Activated naive CD4-positive, alpha-beta T cell treated with Interleukin-2 at 50 U/mL for 16 hours (primary cell): ENCODE results near the gene MCOLN3.

ENCODE experiments used
- DNase-seq: peaks from one replicate; pipeline ENCODE4 v3.0.0-alpha.2; 2020

The MCOLN3 gene, protein sequence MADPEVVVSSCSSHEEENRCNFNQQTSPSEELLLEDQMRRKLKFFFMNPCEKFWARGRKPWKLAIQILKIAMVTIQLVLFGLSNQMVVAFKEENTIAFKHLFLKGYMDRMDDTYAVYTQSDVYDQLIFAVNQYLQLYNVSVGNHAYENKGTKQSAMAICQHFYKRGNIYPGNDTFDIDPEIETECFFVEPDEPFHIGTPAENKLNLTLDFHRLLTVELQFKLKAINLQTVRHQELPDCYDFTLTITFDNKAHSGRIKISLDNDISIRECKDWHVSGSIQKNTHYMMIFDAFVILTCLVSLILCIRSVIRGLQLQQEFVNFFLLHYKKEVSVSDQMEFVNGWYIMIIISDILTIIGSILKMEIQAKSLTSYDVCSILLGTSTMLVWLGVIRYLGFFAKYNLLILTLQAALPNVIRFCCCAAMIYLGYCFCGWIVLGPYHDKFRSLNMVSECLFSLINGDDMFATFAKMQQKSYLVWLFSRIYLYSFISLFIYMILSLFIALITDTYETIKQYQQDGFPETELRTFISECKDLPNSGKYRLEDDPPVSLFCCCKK

DNA sequence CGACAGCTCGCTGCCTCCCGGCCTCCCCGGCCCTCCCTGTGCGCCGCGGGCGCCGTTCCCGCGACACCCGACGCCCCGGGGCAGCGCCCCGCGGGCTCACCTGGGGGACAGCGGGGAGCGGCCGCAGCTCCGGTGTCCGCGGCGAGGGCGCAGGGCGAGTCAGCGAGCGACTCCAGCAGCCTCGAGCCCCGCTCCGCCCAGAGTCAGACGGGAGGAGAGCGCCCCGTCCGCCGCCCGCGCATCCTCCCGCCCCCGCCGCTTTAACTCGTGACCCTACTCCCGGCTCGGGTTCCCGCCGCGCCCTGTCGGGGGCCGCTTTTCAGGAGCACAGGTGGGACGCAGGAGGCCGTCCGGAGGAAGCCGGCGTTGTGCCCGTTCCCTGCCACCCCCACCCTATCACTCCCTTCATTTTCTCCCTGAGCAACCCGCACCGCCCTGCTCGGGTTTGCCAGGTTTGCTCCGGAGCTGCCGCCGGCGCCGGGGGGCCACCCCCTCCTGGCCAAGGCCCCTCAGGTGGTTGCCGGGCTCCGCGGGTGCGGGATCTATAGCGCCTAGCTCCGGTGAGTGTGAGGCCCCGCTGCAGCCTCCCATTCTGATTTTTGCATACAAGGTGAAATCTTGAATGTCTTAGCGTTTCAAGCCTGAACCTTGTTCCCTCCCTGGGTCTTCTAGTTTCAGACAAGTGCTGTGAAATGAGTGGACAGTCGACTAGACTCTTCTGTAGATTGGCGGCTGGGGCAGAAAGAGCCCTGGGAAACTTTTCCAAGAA is at the start of gene MCOLN3:
MCOLN3 (minus strand) TSS at position 205 of the 769 bp plus-strand sequence. CDS start 3,140 bp downstream, outside the sequence.
- DNase-seq = peak; percentile 56

DNA sequence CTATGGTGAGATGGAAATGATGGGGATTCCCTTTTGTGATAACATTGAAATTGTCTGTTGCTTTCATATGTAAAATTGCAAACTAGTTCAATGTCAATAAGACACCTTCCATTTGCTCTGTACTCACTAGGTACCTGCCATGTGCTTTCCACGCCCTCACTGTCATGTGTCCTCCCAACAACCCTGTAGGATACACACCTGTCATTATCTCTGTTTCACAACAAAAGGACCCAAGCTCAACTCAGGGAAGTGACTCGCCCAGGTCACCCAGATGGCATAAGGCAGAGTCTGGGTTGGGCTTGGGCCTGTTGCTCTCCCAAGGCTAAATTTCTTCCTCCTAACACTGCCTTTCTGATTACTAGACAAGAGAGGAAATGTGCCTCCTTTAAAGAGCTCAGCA is 45.3 kb upstream of the MCOLN3 start:
- no peak for DNase-seq

DNA sequence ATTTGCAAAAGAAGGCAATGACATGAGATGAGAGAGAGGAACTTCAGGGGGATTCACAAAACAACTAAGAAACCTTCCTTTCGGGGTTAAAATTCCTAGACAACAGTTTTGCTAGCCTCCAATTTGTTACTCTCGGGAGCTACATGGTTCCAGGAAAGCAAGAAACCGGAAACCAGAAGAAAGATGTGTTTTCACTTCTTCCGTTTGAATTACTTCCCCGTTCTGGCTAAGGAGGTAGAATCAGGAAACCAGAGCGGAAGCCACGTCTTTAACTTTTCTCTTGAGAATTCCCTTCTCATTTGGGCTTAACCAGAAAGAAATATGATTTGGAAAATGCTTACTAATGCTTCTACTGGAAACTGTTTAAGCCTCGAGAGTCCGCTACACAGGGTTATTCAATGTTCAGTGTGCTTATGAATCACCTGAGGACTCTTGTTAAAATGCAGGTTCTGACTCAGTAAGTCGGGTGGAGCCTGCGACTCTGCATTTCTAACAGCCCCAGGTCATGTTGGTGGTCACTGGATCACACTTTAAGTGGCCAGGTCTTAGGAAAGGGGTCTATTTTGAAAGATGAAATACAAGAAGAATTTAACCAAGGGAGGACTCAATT is 43.5 kb upstream of the MCOLN3 start:
- DNase-seq = no peak

DNA sequence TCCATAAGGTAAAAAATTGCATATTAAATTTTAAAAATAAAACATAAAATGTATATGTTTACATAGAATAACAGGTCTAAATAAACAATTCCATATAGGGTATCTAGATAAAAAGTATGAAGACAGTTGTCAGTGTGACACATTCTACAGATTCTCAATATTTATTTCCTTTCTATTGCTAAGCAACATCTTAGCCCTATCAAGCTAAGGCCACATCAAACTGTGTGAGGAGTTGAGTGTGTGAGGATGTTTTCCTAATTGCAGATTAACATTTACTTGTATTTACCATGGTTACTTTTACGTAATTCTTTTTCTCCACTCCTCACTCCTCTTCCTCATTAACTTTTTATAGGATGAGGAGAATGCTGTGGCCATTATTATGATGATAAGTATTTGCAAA is 41.9 kb upstream of the MCOLN3 start:
- no peak for DNase-seq

DNA sequence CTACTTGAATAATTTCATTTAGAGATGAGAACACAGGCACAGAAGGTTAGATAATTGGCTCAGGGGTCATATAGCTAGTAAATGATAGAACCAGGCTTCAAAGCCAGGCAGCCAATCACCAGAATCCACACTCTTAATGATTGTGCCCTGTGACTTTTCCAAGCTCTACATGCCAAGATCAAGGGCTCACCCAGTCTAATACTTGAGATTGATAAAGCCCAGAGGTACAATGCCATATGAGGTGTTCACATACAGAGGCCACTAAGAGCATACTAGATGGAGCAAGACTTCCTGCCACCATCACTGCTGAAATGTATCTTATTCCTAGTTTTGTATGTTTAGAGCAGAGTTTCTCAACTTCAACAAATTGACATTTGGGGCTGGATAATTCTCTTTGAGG is 40.9 kb upstream of the MCOLN3 start:
- no peak for DNase-seq

DNA sequence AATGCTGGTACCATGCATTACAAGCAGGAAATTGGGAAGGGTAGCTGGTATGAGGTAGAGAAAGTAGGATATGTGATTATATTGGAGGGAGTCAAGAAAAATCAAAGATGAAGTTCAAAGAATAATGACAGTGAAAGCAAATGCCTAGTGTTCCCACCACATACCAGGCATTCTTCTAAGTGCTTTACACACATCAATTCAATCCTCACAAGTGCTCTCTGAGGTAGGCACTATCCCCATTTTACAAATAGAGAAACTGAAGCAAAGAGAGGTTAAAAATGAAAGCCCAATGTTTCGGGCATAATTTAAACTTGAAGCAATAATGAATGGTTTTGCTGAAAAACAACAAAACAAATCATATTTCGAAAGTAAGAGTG is 40.1 kb upstream of the MCOLN3 start:
- DNase-seq = no peak

DNA sequence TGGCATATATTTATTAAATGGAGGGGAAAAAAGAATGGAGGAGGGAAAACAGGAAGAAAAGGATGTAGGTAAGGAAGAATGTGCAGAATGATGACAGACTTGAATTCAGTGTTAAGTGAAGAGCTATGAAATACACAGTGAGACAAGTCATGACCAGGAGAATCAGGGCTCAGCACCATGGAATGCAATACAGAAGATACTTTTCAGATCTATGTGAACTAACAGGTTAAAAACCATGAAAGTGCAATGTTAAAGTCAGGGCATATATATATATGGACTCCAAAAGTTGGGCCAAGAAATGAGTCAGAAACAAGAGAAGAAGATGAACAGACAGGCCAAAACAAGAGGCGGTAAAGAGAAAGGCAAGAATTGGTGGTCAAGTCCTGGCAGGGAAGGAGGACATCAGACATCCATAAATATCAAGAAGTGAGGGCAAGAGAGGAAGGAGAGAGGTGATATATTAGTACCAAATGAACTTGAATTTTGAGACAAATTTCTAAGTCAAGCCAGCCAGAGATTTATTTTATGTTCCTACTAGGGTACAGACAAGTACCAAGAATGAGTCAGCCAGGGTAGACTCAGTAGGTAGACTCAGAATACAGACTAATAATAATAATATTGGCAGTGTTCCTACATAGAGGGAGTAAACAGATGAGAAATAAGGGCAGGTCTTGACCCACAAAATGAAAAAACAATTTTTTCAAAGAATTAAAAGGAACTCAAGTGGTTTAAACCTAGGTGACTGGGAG is 39.5 kb upstream of the MCOLN3 start:
- DNase-seq = no peak

DNA sequence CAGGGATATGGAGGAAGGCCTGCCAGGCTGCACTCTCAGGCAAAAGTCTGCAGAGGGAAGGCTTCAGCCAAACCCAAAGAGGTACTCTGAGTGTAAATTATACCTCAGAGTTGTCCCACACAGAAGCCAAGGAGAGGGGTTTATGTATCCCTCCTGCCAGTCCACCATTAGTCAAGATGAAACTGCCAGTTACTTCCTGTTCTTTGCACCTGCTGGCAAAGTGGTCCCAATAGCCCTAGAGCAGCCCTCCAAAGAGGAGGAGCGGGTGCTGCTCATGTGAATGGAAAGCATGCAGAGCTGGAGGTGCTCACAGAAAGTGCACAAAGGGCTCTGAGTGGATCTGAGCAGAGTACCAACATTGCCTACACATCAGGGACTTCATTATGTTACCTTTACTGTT is 37.1 kb upstream of the MCOLN3 start:
- DNase-seq = no peak

DNA sequence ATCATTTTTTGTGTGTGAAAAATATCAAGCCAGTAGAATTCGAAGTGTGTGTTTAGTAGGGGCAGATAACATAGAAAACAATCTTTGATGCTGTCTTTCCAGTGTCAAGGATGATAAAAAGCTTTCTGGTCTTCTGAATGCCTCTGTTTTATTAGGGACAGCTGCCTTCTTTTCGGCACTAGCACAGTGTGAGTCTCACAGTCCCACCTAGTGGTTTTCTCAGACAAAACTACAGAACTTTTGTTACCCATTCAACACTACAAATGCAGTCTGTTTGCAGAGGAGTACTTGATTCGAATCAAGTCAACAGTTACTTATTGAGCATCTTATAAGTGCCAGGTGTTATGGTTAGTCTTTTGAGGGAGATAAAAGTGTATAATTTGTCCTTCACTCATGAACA is 30.6 kb upstream of the MCOLN3 start:
- DNase-seq = no peak

DNA sequence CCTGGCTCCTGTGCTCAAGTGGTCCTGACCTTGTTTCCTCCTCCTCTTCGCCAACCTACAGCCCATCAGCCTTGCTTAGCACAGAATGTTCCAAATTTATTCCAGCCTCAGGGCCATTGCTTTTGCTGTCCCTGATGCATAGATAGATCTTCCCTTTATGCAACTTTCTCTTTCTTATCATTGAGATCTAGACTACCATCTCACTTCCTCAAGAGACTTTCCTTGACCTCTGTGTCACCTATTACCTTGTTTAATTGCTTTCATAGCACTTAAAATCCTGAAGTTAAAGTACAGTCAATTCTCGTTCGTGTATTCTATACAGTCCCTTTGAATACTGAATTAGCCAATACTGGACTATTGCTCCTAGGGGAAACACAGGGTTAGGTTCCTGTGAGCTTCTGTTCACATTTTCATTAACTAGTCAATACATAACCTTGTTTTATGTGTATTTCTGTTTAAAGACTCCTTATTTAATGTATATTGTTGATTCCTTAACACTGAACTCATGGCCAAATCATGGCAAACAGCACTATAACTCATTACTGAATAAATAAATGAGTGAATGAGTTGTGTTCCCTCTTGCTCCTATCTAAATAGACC is 26.2 kb upstream of the MCOLN3 start:
- no peak for DNase-seq

DNA sequence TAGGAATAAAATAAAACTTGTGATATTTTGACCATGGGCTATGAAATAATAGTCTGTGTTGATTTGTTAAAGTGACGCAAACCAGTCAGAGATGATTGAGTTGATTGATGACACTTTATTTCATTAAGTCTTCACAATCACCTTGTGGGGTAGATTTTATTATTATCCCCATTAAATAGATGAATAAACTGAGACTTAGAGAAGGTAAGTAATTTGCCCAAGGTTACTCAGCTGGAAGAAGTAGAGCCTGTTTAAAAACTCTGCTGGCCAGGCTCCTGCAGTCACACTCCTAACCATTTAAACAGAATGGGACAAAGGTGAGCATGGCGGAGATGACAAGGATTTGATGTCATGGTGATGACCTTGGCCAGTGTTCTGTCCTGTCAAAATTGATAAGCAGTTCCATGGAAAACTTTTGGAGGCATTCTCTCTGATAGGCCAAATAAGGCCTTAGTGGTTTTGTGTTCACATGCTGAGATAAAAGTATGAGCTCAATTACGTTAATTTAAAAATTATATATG is 22.7 kb upstream of the MCOLN3 start:
- DNase-seq = no peak

DNA sequence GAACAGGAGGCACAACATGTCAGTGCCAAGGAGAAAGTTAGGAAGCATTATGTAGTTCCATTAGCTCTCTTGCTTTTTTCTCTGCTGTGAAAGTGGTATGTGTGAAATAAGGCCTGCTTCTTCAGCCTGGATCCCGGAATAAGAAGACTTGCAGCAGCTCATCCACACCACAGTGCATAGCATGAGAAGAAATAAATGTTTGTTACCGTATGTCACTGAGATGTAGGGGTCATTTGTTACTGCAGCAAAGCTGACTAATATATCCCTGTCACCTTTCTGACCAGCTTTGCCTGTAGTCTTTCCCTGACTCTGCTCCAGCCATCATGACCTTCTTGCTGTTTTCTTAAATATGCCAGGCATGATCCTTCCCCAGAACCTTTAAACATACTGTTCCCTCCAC is 20.5 kb upstream of the MCOLN3 start:
- no peak for DNase-seq

DNA sequence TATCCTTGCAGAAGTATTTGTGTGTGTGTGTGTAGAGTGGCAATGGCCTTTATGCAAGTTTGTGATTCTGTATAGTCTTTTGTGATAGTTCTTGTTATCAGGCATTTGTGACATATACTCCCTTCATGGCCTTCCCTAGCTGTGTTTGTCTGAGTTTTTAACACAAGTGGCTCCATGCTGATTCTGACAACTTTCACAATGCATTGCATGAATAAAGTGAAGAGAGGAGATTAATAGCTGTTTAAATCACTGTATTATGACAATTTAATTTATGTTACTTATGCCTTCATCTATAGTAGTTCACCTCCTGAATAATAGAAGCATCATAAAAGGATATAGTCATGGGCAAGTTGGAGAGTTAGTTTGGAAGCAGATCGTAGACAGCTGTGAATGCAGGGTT is 17.2 kb upstream of the MCOLN3 start:
- no peak for DNase-seq

DNA sequence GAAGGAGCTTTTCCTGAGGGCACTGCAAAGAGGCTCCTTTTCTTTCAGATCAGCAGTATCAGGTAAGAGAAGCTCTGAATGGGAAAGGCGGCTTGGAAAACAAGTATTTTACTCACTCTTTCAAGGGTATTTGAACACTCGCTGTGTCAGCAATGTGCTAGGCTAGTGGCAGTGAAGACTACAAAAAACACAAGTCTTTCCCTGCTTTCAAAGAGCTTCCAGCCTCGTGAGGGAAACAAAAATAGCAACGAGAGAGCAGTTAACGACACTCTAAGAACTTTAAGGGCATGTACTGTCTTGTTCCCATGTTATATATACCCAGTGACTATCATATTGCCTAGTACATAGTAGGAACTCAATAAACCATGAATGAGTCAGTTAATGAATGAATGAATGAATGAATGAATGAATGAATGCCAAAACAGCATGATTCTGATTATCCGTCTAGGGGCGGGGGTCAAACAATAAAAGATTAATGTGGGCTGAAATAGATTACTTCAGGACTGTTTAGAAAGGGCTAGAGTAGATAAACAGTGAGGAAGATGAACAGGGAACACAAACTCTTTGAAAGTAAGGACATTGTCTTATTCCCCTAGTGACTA is 14.2 kb upstream of the MCOLN3 start:
- DNase-seq = no peak

DNA sequence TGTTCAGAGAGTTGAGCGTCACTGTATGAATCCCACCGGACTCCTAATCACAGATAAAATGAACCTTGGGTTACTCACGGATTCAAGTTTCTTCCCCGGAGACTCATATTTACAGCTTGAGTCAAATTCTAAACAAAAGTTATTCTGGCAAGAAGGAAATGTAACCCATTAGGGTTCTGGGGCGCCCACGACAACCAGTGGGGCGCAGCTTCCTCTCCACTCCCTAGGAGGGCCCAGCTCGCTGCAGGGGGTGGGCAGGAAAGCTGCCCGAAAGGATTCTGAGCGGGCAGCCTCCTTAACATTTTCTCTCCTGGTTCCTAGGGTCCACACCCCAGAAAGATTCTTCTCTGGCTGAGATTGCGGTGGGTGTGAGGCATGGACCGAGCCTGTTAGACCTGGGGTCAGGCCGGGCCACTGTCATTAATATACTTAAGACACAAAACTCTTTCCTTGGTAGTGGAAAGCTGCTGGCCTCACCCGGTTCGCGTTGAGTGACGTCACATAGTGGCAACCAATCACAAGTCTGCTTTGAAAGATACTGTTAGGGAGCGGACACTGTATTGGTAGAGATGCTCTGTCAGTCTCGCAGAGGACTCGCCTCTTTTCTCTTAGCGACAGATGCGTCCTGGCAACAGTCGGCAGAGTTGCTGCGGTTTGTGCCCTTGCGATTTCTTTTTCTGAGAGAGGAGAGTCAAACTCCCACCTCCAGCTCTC is 13.6 kb upstream of the MCOLN3 start:
- peak; percentile 83 for DNase-seq

DNA sequence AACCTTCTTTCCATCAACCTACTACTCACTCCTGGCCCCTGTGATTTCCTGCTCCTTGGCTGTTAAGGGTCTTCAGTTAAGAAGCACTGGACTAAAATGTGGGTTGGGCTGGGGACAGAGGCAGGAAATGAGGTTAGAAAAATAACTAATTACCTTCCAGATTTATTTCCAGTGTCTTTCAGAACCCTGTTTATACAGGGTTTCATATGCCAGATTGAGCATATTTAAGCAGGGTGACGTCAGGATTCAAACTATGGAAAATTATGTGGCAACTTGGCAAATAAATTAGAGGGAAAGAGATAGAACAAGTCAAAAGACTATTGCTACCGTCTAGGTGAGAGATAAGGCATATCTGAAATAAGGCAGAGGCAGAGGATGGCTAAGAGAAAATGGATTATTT is 11.7 kb upstream of the MCOLN3 start:
- no peak for DNase-seq

DNA sequence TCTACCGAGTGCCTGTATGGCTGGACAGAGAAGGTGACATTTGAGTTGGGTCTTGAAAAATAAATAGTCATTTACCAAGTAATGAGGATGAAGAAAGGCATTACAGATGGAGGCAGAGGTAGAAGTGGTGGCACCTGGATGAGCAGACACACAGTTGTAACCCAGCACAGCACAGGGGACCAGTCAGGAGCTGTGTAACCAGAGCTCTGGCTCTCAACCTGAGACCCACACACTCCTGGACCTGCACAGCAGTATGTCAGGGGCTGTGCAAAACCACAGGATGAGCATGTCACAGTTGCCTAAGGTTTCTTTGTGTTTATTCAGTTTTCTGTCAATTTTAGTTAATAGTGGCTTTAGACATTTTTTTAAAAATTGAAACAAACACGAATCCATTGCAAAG is 11.3 kb upstream of the MCOLN3 start:
- DNase-seq = no peak

DNA sequence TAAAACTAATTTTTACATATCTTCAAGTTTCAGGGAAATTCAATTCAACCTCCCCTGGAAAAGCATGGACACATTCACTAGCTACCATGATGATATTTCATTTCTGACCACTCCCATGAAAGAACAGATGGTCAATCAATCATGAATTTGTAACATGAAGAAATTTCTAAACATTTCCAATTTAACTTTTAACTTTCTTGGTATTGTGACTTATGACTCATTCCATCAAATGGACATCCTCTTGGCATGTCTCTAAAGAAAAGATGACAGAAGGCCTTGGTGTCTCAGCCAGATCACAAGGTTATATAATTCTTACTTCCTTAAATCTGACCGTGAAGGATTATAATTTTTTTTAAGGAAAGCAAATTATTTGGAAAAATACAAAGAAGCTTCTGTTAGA is 10.5 kb upstream of the MCOLN3 start:
- DNase-seq = no peak

DNA sequence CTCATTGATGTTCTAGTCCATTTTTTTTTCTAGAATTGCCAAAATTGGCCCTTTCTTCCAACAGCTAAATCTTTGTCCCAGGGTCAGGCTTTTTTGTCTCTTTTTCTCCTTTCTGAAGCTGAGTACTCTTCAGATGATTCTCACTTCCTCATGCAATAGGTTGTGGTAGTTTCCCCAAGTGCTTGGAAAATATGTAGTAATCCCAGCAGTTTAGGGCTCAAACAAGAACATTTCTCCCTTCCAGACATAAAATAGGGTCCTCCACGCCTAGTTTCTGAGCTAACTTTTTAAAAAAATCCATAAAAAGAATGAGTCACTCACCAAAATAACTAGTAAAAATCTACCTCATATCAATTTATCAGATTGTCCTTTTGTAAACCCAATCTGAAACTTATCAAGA is 10.0 kb upstream of the MCOLN3 start:
- no peak for DNase-seq

DNA sequence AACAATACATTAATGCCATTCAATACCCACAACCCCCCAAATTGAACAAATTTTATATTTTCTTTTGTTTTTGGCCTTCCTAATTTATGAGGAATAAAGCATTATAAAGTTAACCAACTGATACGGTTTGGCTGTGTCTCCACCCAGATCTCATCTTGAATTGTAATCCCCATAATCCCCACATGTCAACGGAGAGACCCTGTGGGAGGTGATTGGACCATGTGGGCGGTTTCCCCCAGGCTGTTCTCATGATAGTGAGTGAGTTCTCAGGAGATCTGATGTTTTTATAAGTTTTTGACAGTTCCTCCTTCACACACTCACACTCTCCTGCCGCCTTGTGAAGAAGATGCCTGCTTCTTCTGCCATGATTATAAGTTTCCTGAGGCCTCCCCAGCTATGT is 6.4 kb upstream of the MCOLN3 start:
- DNase-seq = no peak

DNA sequence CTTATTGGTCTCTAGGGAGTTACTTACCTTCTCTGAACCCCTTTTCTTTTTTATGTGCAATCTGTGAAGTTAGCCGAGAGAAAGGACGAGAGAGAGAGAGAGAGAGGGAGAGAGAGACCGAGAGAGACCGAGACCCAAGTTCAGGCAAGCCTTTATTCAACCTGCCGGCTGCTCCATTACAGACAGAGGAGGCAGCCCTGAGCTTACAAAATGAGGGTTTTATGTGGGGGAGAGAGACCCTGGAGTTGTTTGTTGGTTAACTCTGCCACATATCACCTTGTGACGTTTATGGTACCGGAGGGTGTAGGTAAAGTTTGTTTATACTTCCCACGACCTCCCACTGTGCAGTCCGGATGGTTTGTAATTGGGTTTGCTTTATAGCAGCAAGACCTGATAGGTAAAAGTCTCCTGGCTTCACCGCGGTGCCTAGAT is 1.5 kb upstream of the MCOLN3 start:
- DNase-seq = no peak
